Panc1 (cell line): Measurements from ENCODE around the gene HTR4.

Experiments used
- POLR2AphosphoS5 ChIP-seq: IDR thresholded peaks from 2 replicates; pipeline ENCODE4 v1.6.1; 2012; ENCODE audit warnings: mild to moderate bottlenecking, low read depth, low read length, moderate library complexity
- SIN3A ChIP-seq: IDR thresholded peaks from 2 replicates; pipeline ENCODE4 v1.6.1; 2012; ENCODE audit warnings: low read depth, mild to moderate bottlenecking, low read length, moderate library complexity, borderline replicate concordance; ENCODE audit not compliant: insufficient read depth
- TCF7L2 ChIP-seq: IDR thresholded peaks from 2 replicates; pipeline ENCODE4 v1.6.1; 2011; ENCODE audit warnings: mild to moderate bottlenecking, low read depth, low read length, inconsistent platforms
- TF ChIP-seq, protein P1 (sequence below): fragments of 450-650 bp; IDR thresholded peaks from 2 replicates; pipeline ENCODE4 v1.5.1; 2017; ENCODE audit warnings: mild to moderate bottlenecking
- TF ChIP-seq, protein P2 (sequence below), 2 experiments: IDR thresholded peaks; 2 replicates each; pipeline ENCODE4 v1.6.1; 2011 to 2012; ENCODE audit warnings: low read depth in 2 of 2, control low read depth in 1 of 2, low read length in 1 of 2, mild to moderate bottlenecking in 1 of 2, moderate library complexity in 1 of 2; ENCODE audit not compliant: insufficient read depth in 1 of 2

DNA sequence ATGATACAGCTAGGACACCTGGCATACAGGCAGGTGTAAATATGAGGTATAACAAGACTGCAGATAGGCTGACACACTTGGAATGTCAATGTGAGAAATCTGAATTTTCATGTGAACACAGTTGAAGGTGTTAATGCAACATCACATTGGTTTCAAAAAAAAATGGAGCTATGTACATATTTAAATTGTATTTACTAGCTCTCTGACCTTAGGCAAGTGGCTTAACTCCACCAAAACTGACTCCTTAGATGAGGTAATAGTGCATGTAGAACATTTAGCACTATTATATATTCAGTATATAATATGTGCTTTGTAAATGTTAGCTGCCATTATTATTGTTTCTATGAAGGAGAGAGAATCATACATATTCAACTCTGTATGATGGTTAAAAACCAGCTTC is 48.0 kb downstream of the HTR4 start:
- TF ChIP-seq, protein P1, sequence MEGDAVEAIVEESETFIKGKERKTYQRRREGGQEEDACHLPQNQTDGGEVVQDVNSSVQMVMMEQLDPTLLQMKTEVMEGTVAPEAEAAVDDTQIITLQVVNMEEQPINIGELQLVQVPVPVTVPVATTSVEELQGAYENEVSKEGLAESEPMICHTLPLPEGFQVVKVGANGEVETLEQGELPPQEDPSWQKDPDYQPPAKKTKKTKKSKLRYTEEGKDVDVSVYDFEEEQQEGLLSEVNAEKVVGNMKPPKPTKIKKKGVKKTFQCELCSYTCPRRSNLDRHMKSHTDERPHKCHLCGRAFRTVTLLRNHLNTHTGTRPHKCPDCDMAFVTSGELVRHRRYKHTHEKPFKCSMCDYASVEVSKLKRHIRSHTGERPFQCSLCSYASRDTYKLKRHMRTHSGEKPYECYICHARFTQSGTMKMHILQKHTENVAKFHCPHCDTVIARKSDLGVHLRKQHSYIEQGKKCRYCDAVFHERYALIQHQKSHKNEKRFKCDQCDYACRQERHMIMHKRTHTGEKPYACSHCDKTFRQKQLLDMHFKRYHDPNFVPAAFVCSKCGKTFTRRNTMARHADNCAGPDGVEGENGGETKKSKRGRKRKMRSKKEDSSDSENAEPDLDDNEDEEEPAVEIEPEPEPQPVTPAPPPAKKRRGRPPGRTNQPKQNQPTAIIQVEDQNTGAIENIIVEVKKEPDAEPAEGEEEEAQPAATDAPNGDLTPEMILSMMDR: no peak
- no peak for TF ChIP-seq TCF7L2
- TF ChIP-seq, protein P2, sequence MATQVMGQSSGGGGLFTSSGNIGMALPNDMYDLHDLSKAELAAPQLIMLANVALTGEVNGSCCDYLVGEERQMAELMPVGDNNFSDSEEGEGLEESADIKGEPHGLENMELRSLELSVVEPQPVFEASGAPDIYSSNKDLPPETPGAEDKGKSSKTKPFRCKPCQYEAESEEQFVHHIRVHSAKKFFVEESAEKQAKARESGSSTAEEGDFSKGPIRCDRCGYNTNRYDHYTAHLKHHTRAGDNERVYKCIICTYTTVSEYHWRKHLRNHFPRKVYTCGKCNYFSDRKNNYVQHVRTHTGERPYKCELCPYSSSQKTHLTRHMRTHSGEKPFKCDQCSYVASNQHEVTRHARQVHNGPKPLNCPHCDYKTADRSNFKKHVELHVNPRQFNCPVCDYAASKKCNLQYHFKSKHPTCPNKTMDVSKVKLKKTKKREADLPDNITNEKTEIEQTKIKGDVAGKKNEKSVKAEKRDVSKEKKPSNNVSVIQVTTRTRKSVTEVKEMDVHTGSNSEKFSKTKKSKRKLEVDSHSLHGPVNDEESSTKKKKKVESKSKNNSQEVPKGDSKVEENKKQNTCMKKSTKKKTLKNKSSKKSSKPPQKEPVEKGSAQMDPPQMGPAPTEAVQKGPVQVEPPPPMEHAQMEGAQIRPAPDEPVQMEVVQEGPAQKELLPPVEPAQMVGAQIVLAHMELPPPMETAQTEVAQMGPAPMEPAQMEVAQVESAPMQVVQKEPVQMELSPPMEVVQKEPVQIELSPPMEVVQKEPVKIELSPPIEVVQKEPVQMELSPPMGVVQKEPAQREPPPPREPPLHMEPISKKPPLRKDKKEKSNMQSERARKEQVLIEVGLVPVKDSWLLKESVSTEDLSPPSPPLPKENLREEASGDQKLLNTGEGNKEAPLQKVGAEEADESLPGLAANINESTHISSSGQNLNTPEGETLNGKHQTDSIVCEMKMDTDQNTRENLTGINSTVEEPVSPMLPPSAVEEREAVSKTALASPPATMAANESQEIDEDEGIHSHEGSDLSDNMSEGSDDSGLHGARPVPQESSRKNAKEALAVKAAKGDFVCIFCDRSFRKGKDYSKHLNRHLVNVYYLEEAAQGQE (IDR thresholded peaks at IDR 0.05; ENCODE audit: insufficient read depth in 1 of 2, low read depth in 2 of 2, low read length in 1 of 2): no peak
- TF ChIP-seq POLR2AphosphoS5: no peak
- no peak for TF ChIP-seq SIN3A
